NCI-H345 (cell line): ENCODE data around the gene THBS4.

Experiments
- DNase-seq: peaks from one replicate; lab custom pipeline; 2025; lab: John Stamatoyannopoulos, UW

Gene THBS4

GRCh38 chr5:80048084-80048780 is 13.1 kb downstream of the THBS4 start:
- DNase-seq, result no peak

GRCh38 chr5:80052464-80052863 is 17.3 kb downstream of the THBS4 start:
- no peak for DNase-seq

GRCh38 chr5:80054682-80055081 is 19.5 kb downstream of the THBS4 start:
- no peak for DNase-seq

- peak; percentile 87 for DNase-seq
Measured at GRCh38 chr5:80055491-80056170, 20.5 kb downstream of the THBS4 start.

GRCh38 chr5:80057099-80057498 is 22.0 kb downstream of the THBS4 start:
- DNase-seq, result no peak

GRCh38 chr5:80057921-80058320 is 22.8 kb downstream of the THBS4 start:
- DNase-seq, result no peak

- no peak for DNase-seq
Measured at GRCh38 chr5:80059354-80059980, 24.3 kb downstream of the THBS4 start.

GRCh38 chr5:80060966-80061365 is 25.8 kb downstream of the THBS4 start:
- no peak for DNase-seq

- no peak for DNase-seq
Measured at GRCh38 chr5:80061547-80061946, 26.4 kb downstream of the THBS4 start.

GRCh38 chr5:80064124-80064523 is 29.0 kb downstream of the THBS4 start:
- DNase-seq, result no peak

GRCh38 chr5:80067016-80067415 is 31.9 kb downstream of the THBS4 start:
- no peak for DNase-seq

GRCh38 chr5:80067531-80068245 is 32.5 kb downstream of the THBS4 start:
- no peak for DNase-seq

- no peak for DNase-seq
Measured at GRCh38 chr5:80068246-80068636, 33.1 kb downstream of the THBS4 start.

GRCh38 chr5:80068775-80069174 is 33.6 kb downstream of the THBS4 start:
- no peak for DNase-seq

GRCh38 chr5:80069251-80069800 is 34.2 kb downstream of the THBS4 start:
- no peak for DNase-seq

GRCh38 chr5:80069918-80070318 is 34.8 kb downstream of the THBS4 start:
- DNase-seq, result no peak

GRCh38 chr5:80070338-80071056 is 35.3 kb downstream of the THBS4 start:
- no peak for DNase-seq

GRCh38 chr5:80071510-80072021 is 36.4 kb downstream of the THBS4 start:
- no peak for DNase-seq

- no peak for DNase-seq
Measured at GRCh38 chr5:80072103-80073073, 37.2 kb downstream of the THBS4 start.
